K562 (cell line): ENCODE measurements around the gene GABRR2. TPM values are rescaled to one million over a fixed set of nuclear protein-coding genes. Genes with fewer than 3 reads are reported as not detected.

ENCODE experiments used
- EP300 ChIP-seq: IDR thresholded peaks from 2 replicates; pipeline ENCODE4 v1.6.1; 2012; ENCODE audit warnings: low read length, improper control_type of control experiment
- ETV1 ChIP-seq: fragments of 450-650 bp; conservative IDR thresholded peaks from 2 replicates; pipeline ENCODE4 v1.6.1; 2016; ENCODE audit warnings: missing genetic modification characterization, control low read depth, low read depth, missing compliant biosample characterization
- GTF2F1 ChIP-seq: IDR thresholded peaks from 2 replicates; pipeline ENCODE4 v1.6.1; 2011; ENCODE audit warnings: low read depth, low read length, improper control_type of control experiment
- KAT7 ChIP-seq: sonication (generic); formaldehyde crosslinking; IDR thresholded peaks from 2 replicates; pipeline ENCODE4 v1.8.0; 2022; ENCODE audit warnings: missing genetic modification reagents, mild to moderate bottlenecking, borderline replicate concordance
- LEF1 ChIP-seq: fragments of 450-650 bp; IDR thresholded peaks from 2 replicates; pipeline ENCODE4 v1.6.1; 2016; ENCODE audit warnings: mild to moderate bottlenecking
- MEIS2 ChIP-seq: fragments of 450-650 bp; IDR thresholded peaks from 2 replicates; pipeline ENCODE4 v1.6.1; 2014; ENCODE audit warnings: mild to moderate bottlenecking; ENCODE audit not compliant: partially characterized antibody
- RREB1 ChIP-seq: fragments of 250-450 bp; sonication (Bioruptor Pico); IDR thresholded peaks from 2 replicates; pipeline ENCODE4 v1.4.0; 2020
- SMARCA4 ChIP-seq: fragments of 450-650 bp; IDR thresholded peaks from 2 replicates; pipeline ENCODE4 v1.6.1; 2016
- SRSF9 ChIP-seq: fragments of 200-400 bp; formaldehyde crosslinking; IDR thresholded peaks from 2 replicates; pipeline ENCODE4 v1.6.1; 2017; ENCODE audit warnings: low read depth, low read length, borderline replicate concordance
- THRAP3 ChIP-seq: fragments of 450-650 bp; IDR thresholded peaks from 2 replicates; pipeline ENCODE4 v1.6.1; 2016; ENCODE audit warnings: mild to moderate bottlenecking, inconsistent platforms, borderline replicate concordance
- ZHX1 ChIP-seq: fragments of 150-350 bp; conservative IDR thresholded peaks from 2 replicates; pipeline ENCODE4 v1.6.1; 2014; ENCODE audit warnings: low read length
- ZNF324 ChIP-seq: fragments of 250-450 bp; sonication (Bioruptor Pico); IDR thresholded peaks from 2 replicates; pipeline ENCODE4 v1.4.0; 2020; ENCODE audit warnings: mild to moderate bottlenecking
- polyA plus RNA-seq, 8 experiments: library from polyadenylated mRNA; depleted of rRNA in 4 of 8; stranded (reverse) in 5 of 8; unstranded in 3 of 8; fragments of >200 nt; fragmentation: Nextera tagmentation in 2 of 8; fragmentation: Illumina TruSeq in 1 of 8; extraction: Ambion mirVana in 2 of 8; extraction: Trizol in 1 of 8; gene quantifications; 2 replicates each; pipeline versions ENCODE4 v1.2.1 to v1.2.3, GENCODE V29; 2011 to 2014; ENCODE audit warnings: inconsistent platforms in 1 of 8, missing spikeins in 1 of 8
- total RNA-seq, 7 experiments: library from RNA; depleted of rRNA in 6 of 7; stranded (reverse); fragments of >200 nt in 6 of 7; fragmentation: Illumina TruSeq in 2 of 7; extraction: Trizol in 2 of 7; gene quantifications; 2 replicates each; pipeline versions ENCODE4 v1.2.1 to v1.2.3, GENCODE V29; 2011 to 2021; ENCODE audit warnings: low replicate concordance in 1 of 7

Gene GABRR2
- total and polyA plus RNA-seq, 9 of the 15 experiments (the other 6 are each of a cell fraction or from before 2014, with no cell fraction given) = 0.09 to 0.13 (median 0.10) TPM; not detected in 6

GRCh38 chr6:89260832-89261231 is 54.3 kb downstream of the GABRR2 start (continued):
- no peak for TF ChIP-seq ZHX1
- no peak for TF ChIP-seq SRSF9
- TF ChIP-seq ZNF324 (CRISPR knock-in tag) = no peak
- no peak for TF ChIP-seq RREB1 (CRISPR knock-in tag)
- TF ChIP-seq EP300 = 0 out of 2 replicates have a peak, but pooled peaks have one; percentile 31
- TF ChIP-seq KAT7 (CRISPR knock-in tag) = no peak
- 0 out of 2 replicates have a peak, but pooled peaks have one; percentile 22 for TF ChIP-seq ETV1 (tag)
- TF ChIP-seq THRAP3 = no peak
- TF ChIP-seq SMARCA4 = no peak
- TF ChIP-seq GTF2F1 = no peak
- peak; percentile 36 for TF ChIP-seq MEIS2
- no peak for TF ChIP-seq LEF1
- TF ChIP-seq, all 486 proteins: peak for 10
